ENCODE data around the gene OSTC.

The OSTC gene

DNA sequence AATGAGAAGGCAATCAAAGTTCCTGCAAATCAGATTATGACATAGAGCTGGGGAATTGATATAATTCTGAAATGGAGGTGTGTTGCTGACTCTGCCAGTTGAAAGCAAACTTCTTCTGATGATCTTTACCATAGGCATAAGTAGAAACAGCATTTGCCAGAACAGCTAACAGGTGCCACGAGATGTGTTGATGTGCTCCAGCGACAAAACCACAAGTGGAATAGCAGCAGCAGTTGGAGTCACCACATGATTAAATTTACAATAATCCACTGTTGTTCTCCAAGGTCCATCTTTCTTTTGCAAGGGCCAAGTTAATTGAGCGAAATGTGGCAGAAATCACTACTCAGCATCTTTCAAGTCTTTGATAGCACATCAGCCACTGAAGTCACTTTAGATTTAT lies 3.7 kb upstream of the OSTC start:
- no peak overlapping the region for H3K9ac ChIP-seq (ENCODE audit: low read length)
- H3K4me3 ChIP-seq (ENCODE audit: low read depth, low read length) = no peak overlapping the region
- no peak overlapping the region for H3K27ac ChIP-seq (ENCODE audit: low read depth, low read length)
- no peaks in the 10 kb centered on the region for H3K27me3 ChIP-seq (ENCODE audit: control insufficient read depth, insufficient read depth, low read length)
- H3K4me1 ChIP-seq (ENCODE audit: control insufficient read depth, insufficient read depth, low read length) = no peaks in the 10 kb centered on the region
- no peaks in the 10 kb centered on the region for H3K9me3 ChIP-seq (ENCODE audit: control insufficient read depth, insufficient read depth, low read depth, low read length)
- H3K36me3 ChIP-seq (ENCODE audit: control insufficient read depth, insufficient read depth, low read length) = no peaks in the 10 kb centered on the region

DNA sequence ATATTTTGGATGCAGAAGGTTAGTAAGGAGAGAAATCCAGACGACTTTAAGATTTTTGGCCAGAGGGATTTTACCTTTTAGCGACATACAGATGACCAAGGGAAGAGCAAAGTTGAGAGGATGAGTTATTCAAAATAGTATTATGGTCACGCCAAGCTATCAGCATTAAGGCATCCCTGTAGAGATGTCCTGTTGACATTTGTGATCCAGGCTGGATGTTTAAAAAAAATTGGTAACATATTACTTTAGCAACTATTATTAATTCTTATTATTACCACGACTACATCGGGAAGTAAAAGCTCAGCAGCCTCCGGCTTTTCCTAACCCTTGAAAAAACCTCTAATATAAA lies 562 bp upstream of the OSTC start:
- Histone ChIP-seq H3K36me3 (ENCODE audit: control insufficient read depth, insufficient read depth, low read length) (peaks cover 13% of the 10 kb centered on the region; the same call in 1 of the 2 replicates), H3K4me1 (ENCODE audit: control insufficient read depth, insufficient read depth, low read length) (no peaks in the 10 kb centered on the region), H3K9me3 (ENCODE audit: control insufficient read depth, insufficient read depth, low read depth, low read length) (no peaks in the 10 kb centered on the region), H3K9ac (ENCODE audit: low read length) (peak overlapping the region; percentile 27), H3K27me3 (ENCODE audit: control insufficient read depth, insufficient read depth, low read length) (no peaks in the 10 kb centered on the region), H3K4me3 (ENCODE audit: low read depth, low read length) (peak overlapping the region; percentile 96), H3K27ac (ENCODE audit: low read depth, low read length) (no peak overlapping the region)

DNA sequence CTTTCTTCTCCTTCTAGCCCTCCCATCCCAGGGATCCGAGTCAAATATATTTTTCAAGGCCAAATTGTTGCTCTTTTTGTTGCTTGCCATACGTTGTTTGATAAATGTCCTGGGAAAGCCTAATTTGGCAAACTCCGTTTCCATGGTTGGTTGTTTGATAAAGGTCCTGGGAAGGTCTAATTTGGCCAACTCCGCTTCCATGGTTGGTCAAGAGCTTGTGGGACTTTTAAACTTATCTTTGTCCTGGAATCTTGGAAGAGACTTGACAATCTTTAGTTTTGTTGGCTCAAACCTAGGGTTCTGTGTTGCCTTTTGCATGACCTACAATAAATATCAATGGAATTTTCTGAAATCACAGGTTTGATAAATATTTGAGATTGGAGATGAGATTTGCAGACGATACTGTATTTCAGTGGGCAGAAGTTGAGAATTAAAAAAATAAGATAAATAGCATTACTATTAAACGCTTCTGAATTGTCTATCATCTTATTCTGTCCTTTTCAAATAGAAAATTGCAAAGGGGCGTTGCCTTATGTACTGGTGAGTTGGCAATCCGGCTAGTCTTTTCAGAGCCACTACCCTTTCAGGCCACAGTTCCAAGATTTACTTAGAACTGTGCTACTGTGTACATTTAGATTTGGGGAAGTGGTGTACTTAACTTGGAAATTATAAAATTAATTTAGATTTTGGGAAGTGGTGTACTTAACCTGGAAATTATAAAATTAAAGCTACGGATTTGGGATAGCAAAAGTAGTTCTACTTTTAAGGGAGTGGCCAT lies 804 bp downstream of the OSTC start:
- no peaks in the 10 kb centered on the region for H3K27me3 ChIP-seq (ENCODE audit: control insufficient read depth, insufficient read depth, low read length)
- H3K27ac ChIP-seq (ENCODE audit: low read depth, low read length) = peak overlapping the region; percentile 87
- H3K36me3 ChIP-seq (ENCODE audit: control insufficient read depth, insufficient read depth, low read length) = peaks cover 24% of the 10 kb centered on the region
- no peaks in the 10 kb centered on the region for H3K9me3 ChIP-seq (ENCODE audit: control insufficient read depth, insufficient read depth, low read depth, low read length)
- no peaks in the 10 kb centered on the region for H3K4me1 ChIP-seq (ENCODE audit: control insufficient read depth, insufficient read depth, low read length)
- H3K9ac ChIP-seq (ENCODE audit: low read length) = peak overlapping the region; percentile 97
- H3K4me3 ChIP-seq (ENCODE audit: low read depth, low read length) = peak overlapping the region; percentile 96

DNA sequence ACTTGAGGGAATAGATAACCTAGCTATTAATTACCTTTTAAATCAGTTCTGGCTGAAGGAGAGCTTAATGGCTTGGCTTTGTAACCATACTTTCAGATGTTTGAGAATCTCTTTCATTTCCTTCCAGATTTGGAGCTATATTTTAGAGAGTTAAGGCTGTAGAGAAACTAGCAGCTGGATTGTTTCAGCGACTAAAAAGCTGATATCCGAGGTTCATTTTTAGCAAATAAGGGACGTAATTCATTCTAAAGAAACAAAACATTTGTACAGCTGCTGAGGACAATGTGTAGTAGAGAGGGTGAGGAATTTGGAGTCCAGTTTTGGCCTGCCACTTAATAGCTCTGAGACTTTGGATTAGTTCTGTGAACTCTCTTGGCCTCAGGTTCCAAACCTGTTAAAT lies 12.2 kb downstream of the OSTC start:
- no peak overlapping the region for H3K9ac ChIP-seq (ENCODE audit: low read length)
- no peaks in the 10 kb centered on the region for H3K27me3 ChIP-seq (ENCODE audit: control insufficient read depth, insufficient read depth, low read length)
- no peak overlapping the region for H3K4me3 ChIP-seq (ENCODE audit: low read depth, low read length)
- H3K4me1 ChIP-seq (ENCODE audit: control insufficient read depth, insufficient read depth, low read length) = no peaks in the 10 kb centered on the region
- peaks cover 84% of the 10 kb centered on the region for H3K36me3 ChIP-seq (ENCODE audit: control insufficient read depth, insufficient read depth, low read length)
- H3K9me3 ChIP-seq (ENCODE audit: control insufficient read depth, insufficient read depth, low read depth, low read length) = no peaks in the 10 kb centered on the region
- no peak overlapping the region for H3K27ac ChIP-seq (ENCODE audit: low read depth, low read length)

DNA sequence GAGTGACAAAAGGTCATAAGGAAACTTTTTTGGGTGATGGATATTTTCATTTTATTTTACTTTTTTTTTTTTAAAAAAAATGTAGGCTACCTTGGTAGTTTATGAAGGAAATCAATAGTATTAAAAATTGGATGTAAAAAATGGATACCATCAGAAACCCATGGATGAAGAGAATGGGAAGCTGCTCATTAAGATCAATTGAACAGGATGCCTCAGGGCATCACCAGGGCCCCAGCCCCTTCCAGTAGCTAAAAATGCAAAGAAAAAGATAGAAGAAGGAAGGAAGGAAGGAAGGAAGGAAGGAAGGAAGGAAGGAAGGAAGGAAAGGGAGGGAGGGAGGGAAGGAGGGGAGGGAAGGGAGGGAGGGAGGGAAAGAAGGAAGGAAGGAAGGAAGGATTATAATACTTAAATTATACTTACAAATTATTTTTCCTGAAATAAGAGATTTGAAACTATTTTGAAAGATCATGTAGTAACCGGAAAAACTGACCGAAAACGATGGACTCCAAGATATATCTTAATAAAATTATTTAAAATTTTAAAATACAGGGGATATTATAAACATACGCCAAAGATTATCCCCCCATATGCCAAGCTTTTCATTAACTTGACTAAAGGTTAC lies 24.1 kb downstream of the OSTC start:
- Histone ChIP-seq H3K27me3 (ENCODE audit: control insufficient read depth, insufficient read depth, low read length) (no peaks in the 10 kb centered on the region), H3K9ac (ENCODE audit: low read length) (no peak overlapping the region), H3K4me3 (ENCODE audit: low read depth, low read length) (no peak overlapping the region), H3K27ac (ENCODE audit: low read depth, low read length) (no peak overlapping the region), H3K36me3 (ENCODE audit: control insufficient read depth, insufficient read depth, low read length) (peaks cover 28% of the 10 kb centered on the region), H3K9me3 (ENCODE audit: control insufficient read depth, insufficient read depth, low read depth, low read length) (no peaks in the 10 kb centered on the region), H3K4me1 (ENCODE audit: control insufficient read depth, insufficient read depth, low read length) (no peaks in the 10 kb centered on the region)

DNA sequence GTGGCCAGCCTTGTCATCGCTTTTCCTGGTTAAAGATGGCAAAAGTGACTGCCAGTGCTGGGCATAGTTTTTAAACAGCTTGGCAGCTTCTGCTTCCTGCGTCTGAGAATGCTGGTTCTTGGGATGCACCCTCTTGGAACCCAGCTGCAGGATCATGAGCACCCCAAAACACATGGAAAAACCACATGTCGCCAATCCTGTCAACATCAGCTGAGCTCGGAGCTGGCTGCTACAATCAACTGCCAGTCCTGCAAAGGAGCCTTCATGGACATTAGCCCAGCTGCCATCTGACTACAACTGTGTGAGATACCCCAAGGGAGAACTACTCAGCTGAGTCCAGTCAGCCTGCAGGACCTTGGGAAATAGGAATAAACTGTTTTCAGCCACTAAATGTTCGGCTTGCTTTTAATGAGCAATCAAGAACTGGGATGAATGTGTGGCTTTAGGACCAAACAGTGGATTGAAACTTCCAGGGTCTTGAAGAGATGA lies 31.0 kb downstream of the OSTC start:
- H3K4me1 ChIP-seq (ENCODE audit: control insufficient read depth, insufficient read depth, low read length) = no peaks in the 10 kb centered on the region
- H3K9ac ChIP-seq (ENCODE audit: low read length) = no peak overlapping the region
- H3K9me3 ChIP-seq (ENCODE audit: control insufficient read depth, insufficient read depth, low read depth, low read length) = no peaks in the 10 kb centered on the region
- H3K36me3 ChIP-seq (ENCODE audit: control insufficient read depth, insufficient read depth, low read length) = peaks cover 7% of the 10 kb centered on the region; the same call in 1 of the 2 replicates
- no peak overlapping the region for H3K4me3 ChIP-seq (ENCODE audit: low read depth, low read length)
- H3K27me3 ChIP-seq (ENCODE audit: control insufficient read depth, insufficient read depth, low read length) = no peaks in the 10 kb centered on the region
- no peak overlapping the region for H3K27ac ChIP-seq (ENCODE audit: low read depth, low read length)

DNA sequence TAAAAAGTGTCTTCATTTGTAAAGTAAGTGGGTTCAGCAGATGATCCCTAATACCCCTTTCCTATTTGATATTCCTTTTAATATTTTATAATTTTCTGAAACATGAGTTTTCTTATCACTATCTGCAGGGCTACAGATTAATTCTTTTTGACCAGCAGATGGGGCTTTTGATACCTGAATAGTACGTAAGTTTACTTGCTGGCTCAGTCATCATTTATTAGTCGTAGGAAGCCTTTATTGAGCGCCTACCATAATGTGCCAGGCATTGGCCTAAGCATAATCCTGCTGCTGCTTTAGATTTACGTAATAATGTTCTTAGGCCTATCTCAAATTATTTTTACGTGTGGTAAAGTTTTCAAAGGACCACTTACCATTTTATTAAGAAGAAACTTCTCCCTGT lies 33.1 kb downstream of the OSTC start:
- H3K27me3 ChIP-seq (ENCODE audit: control insufficient read depth, insufficient read depth, low read length) = no peaks in the 10 kb centered on the region

DNA sequence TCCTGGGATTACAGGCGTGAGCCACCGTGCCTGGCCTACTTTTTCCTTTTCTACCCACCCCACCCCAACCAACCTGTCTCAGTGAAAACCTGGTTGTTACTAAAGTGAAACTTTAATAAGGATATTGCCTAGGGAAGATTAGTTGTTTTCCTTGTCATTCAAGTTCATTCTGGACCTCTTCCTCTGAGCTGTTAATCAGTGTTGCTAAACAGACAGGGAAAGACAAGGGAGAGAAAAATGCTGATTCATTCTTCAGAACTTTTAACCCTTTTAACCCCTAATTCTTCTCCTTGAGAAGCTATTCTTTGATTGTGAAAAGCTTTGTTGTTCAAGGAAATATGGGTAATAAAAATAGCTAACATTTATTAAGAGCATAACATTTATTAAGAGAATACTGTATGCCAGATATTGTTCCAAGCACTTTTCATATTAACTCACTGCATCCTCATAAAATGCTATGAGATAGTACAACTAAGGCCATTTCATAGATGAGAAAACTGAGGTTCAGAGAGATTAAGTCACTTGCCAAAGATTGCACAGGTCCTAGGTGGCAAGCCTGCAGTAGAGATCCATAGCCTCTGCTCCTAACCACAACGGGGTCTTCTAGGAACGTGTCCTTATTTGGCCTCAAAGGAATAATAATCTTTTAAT lies 34.8 kb downstream of the OSTC start:
- no peaks in the 10 kb centered on the region for H3K36me3 ChIP-seq (ENCODE audit: control insufficient read depth, insufficient read depth, low read length)
- H3K27me3 ChIP-seq (ENCODE audit: control insufficient read depth, insufficient read depth, low read length) = no peaks in the 10 kb centered on the region
- H3K9ac ChIP-seq (ENCODE audit: low read length) = no peak overlapping the region
- no peak overlapping the region for H3K27ac ChIP-seq (ENCODE audit: low read depth, low read length)
- H3K4me3 ChIP-seq (ENCODE audit: low read depth, low read length) = no peak overlapping the region
- H3K9me3 ChIP-seq (ENCODE audit: control insufficient read depth, insufficient read depth, low read depth, low read length) = no peaks in the 10 kb centered on the region
- no peaks in the 10 kb centered on the region for H3K4me1 ChIP-seq (ENCODE audit: control insufficient read depth, insufficient read depth, low read length)

More for the DNA sequence above, 33.1 kb downstream of the OSTC start:
- H3K9ac ChIP-seq (ENCODE audit: low read length) = no peak overlapping the region
- no peak overlapping the region for H3K27ac ChIP-seq (ENCODE audit: low read depth, low read length)
- H3K9me3 ChIP-seq (ENCODE audit: control insufficient read depth, insufficient read depth, low read depth, low read length) = no peaks in the 10 kb centered on the region
- H3K4me1 ChIP-seq (ENCODE audit: control insufficient read depth, insufficient read depth, low read length) = no peaks in the 10 kb centered on the region
- no peak overlapping the region for H3K4me3 ChIP-seq (ENCODE audit: low read depth, low read length)
- H3K36me3 ChIP-seq (ENCODE audit: control insufficient read depth, insufficient read depth, low read length) = no peaks in the 10 kb centered on the region

DNA sequence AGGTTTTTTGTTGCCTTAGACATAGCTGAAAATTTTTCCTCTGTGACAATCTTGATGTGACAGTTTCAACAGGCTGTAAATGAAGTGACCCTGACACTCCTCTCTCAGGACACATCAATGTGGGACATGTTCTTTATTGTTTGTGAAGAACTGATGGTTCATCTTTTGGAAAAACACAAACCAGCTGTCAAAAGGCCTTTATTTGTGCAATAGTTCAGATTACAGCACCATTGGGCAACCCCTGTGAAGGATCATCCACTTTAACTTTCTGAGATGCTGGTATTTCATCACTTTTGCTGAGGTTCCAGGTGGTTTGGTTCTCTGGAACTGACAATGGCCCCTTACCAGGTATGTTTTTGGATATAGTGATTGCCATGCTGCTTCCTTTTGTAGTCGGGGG lies 40.3 kb downstream of the OSTC start:
- Histone ChIP-seq H3K36me3 (ENCODE audit: control insufficient read depth, insufficient read depth, low read length) (no peaks in the 10 kb centered on the region), H3K4me3 (ENCODE audit: low read depth, low read length) (no peak overlapping the region), H3K9me3 (ENCODE audit: control insufficient read depth, insufficient read depth, low read depth, low read length) (no peaks in the 10 kb centered on the region), H3K27me3 (ENCODE audit: control insufficient read depth, insufficient read depth, low read length) (no peaks in the 10 kb centered on the region), H3K9ac (ENCODE audit: low read length) (no peak overlapping the region), H3K4me1 (ENCODE audit: control insufficient read depth, insufficient read depth, low read length) (peaks cover 2% of the 10 kb centered on the region; the same call in 1 of the 2 replicates), H3K27ac (ENCODE audit: low read depth, low read length) (no peak overlapping the region)

DNA sequence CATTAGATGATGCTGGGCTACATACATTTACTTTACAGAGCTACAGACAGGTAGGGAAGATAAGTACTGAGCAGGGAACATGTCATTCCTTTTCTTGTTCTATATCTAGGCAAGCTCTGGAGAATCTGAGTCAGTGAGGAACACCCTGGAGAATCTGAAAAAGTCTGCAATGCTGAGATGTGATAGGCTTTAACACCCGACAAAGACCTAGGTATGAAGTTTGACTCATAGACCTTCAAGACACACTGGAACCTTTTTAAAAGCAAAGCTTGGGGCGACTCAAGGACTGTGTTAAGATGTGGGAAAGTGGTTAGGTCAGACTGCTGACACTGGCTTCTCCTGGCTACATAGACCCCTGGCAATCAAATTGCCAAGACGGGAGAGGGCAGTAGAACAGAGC lies 42.8 kb downstream of the OSTC start:
- H3K9ac ChIP-seq (ENCODE audit: low read length) = no peak overlapping the region
- H3K27me3 ChIP-seq (ENCODE audit: control insufficient read depth, insufficient read depth, low read length) = no peaks in the 10 kb centered on the region
- H3K36me3 ChIP-seq (ENCODE audit: control insufficient read depth, insufficient read depth, low read length) = no peaks in the 10 kb centered on the region
- H3K4me1 ChIP-seq (ENCODE audit: control insufficient read depth, insufficient read depth, low read length) = peaks cover 9% of the 10 kb centered on the region; the same call in 1 of the 2 replicates
- no peaks in the 10 kb centered on the region for H3K9me3 ChIP-seq (ENCODE audit: control insufficient read depth, insufficient read depth, low read depth, low read length)
- H3K27ac ChIP-seq (ENCODE audit: low read depth, low read length) = no peak overlapping the region
- H3K4me3 ChIP-seq (ENCODE audit: low read depth, low read length) = no peak overlapping the region

DNA sequence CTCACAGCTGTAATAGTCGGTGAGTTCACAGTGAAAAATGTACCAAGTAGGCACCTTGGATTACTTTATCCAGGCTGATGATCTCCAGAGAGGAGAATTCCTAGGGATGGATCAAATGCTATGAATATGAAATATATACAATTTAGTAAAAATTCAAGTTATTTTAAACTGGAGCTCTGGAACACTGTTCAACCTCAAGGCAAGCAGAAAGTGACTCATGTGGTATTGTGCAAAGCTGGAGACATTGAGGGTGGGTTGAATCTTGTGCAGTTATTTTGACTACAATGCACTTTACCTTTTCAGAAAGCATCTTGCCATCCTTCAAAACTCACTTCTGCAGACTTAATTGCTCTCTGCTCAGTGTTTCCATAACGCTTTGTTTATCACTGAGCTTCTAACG lies 43.4 kb downstream of the OSTC start:
- Histone ChIP-seq H3K9ac (ENCODE audit: low read length) (no peak overlapping the region), H3K4me3 (ENCODE audit: low read depth, low read length) (no peak overlapping the region), H3K36me3 (ENCODE audit: control insufficient read depth, insufficient read depth, low read length) (no peaks in the 10 kb centered on the region), H3K27me3 (ENCODE audit: control insufficient read depth, insufficient read depth, low read length) (no peaks in the 10 kb centered on the region), H3K4me1 (ENCODE audit: control insufficient read depth, insufficient read depth, low read length) (peaks cover 9% of the 10 kb centered on the region; the same call in 1 of the 2 replicates), H3K27ac (ENCODE audit: low read depth, low read length) (no peak overlapping the region), H3K9me3 (ENCODE audit: control insufficient read depth, insufficient read depth, low read depth, low read length) (no peaks in the 10 kb centered on the region)
